ENCODE data around the gene SERPIND1.

SERPIND1 gene

DNA sequence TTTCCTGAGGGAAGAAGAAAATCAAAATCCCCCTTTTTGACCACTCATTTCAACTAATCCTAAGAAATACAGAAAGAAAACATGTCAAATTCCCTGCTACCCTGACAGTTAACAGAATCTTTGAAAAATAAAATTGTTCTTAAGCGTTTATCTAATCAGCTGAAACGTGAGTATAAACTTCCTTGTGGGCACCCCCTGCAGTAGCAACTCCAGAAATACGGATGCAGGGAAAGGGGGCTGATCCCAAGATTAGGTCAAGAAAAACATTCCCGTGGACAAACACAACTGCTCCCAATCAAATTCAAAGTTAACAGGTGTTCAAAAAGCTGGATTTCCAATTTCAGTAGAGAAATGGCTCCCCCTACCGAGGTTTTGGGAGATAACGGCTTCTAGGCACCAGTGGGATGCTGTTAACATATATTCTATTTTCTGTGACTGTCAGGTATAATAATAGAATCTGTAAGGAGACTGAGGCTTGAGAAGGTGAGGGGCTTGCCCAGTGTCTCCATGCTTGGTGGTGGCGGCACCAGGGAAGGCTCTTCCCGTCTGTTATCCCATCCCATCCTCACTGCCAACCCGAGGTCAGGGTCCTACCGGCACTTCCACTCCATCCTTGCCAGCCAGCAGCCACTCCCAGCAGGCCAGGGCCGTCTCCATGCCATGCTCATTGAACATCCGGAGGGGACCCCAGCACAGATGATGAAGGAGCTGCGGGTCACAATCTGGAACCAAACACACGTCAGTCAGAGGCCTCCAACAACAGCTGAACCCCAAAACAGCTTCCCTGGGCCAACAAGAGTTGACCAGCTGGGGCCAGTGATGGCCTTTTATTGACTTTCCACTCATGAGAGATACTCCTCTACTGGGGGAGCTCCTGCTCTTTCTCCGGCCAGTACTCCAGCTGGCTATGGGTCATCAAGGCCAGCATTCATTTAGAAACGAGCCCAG, 32.0 kb upstream of the SERPIND1 start:
- Mint-ChIP-seq H3K4me1 (no peaks in the 10 kb centered on the region), H3K9me3 (no peaks in the 10 kb centered on the region), H3K27me3 (no peaks in the 10 kb centered on the region), H3K4me3 (no peak overlapping the region), H3K27ac (no peak overlapping the region)
- ATAC-seq: no peak
- DNase-seq: peak; percentile 23 to 33

DNA sequence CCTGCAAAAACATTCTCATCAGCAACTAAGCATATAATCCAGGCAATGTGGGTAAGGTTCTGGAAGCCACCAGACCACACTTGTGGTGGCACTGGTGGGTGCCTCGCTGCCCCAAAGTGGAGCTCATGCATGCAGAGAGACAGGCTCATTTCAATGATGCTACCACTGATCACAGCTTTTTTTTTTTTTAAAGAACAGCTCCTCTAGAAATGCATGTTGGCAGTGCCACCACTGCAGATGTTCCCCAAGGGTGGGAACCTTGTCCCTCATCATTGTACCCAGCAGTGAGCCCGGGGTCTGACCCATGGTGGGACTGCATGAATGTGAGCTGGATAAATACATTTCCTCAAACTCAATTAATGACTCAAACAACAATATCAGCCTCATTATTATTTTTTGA, 31.1 kb upstream of the SERPIND1 start:
- H3K4me1 Mint-ChIP-seq: no peaks in the 10 kb centered on the region
- no peak overlapping the region for H3K27ac Mint-ChIP-seq
- H3K4me3 Mint-ChIP-seq: no peak overlapping the region
- ATAC-seq (no peak), DNase-seq (no peak)
- no peaks in the 10 kb centered on the region for H3K9me3 Mint-ChIP-seq
- H3K27me3 Mint-ChIP-seq: no peaks in the 10 kb centered on the region

DNA sequence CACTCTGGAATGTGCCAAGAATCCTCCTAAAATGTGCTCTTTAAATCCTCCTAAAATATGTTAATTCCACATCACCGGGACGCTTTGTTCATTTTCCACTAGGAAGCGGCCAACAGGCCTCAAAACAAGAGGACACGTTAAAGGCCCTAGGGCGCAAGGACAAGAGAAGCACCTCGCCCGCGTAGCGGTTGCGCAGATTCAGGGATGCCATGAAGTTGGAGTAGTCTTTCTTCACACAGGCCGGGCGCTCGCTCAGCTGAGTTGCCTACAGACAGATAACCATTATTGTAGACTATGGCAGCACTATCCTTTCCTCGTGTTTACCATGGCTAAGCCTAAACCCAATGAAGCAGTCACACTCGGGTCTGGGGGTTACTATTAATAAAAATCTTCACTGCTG, 29.5 kb upstream of the SERPIND1 start:
- ATAC-seq: no peak
- no peak overlapping the region for H3K4me3 Mint-ChIP-seq
- H3K9me3 Mint-ChIP-seq: no peaks in the 10 kb centered on the region
- DNase-seq: no peak
- no peaks in the 10 kb centered on the region for H3K27me3 Mint-ChIP-seq
- peak overlapping the region in 1 of 2 donors; percentile 76 for H3K27ac Mint-ChIP-seq
- peaks cover 13% of the 10 kb centered on the region for H3K4me1 Mint-ChIP-seq

DNA sequence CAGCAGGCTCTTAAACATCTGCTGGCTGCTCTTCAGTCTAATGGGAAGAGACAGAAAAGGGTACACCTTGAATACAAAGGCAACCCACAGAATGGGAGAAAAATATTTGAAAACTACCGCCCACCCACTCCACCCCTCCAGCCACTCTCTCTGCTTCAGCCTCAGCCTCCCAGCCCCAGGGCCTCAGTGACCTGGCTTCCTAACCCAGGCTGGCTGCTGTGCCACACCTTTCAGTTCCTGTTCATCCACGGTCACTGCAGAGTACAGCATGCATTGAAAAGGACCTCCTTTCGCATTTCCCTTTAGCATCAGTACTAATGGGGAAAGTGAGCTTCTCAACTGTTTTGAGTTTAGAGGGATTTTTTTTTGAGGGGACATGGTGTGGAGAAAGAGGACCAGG, 28.8 kb upstream of the SERPIND1 start:
- Mint-ChIP-seq H3K27ac (no peak overlapping the region), H3K27me3 (no peaks in the 10 kb centered on the region), H3K4me3 (no peak overlapping the region), H3K4me1 (peaks cover 19% of the 10 kb centered on the region), H3K9me3 (no peaks in the 10 kb centered on the region)
- ATAC-seq: no peak
- DNase-seq: no peak

DNA sequence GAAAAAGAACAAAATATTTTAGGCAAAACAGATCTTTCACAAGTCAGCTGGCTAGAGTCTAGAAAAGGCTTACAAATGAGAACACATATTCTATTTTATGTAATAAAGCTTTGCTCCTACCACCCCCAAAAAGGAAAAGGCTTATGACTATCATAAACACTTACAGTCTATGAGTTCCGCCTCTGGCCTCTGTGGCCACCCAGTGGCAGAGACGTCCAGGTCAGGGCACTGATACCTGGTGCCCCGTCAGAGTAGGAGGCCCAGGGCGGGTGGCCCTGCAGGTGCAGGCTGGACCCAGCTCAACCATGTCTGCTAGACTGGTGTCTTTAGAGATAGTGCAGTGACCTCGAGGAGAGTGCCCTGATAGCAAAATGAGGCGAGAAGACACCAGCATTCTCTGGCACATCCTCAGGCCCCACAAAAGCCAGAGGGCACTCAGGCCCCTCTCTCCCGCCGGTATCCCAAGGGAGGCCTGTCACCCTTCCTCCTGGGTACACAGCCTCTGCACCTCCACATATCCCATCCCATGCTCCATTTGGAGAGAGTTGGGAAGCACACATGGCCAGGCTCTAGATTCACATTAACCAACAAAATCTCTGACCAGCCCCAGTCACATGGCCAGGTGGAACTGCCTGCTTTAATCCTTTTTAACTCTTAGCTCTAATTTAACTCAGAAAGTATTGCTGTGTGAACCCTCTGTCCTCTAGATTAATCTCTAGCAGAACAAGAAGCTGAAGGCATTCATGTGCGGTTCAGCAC, 27.3 kb upstream of the SERPIND1 start:
- ATAC-seq: no peak
- H3K4me1 Mint-ChIP-seq: peaks cover 34% of the 10 kb centered on the region

DNA sequence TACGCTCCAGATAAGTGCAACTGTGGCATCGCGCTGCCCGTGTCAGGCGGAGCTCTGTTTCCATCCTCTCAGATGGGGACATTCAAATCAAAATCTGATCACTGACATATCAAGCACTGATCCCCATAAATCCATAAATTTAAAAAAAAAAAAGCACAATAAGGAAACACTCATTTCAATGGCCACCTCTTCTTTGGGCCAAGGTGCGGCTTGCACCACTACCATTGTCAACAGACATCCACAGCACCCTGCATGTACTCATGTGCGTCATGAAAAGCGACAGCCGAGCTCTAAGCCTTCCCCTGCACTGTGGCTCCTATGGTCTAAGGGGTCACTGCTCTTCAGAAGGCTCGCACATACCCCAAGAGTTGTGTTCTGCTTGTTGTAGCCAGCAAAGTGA, 26.7 kb upstream of the SERPIND1 start:
- Mint-ChIP-seq H3K4me3 (no peak overlapping the region), H3K27ac (no peak overlapping the region), H3K27me3 (no peaks in the 10 kb centered on the region), H3K9me3 (no peaks in the 10 kb centered on the region), H3K4me1 (peaks cover 34% of the 10 kb centered on the region)
- no peak for ATAC-seq
- no peak for DNase-seq

More for the DNA sequence above, 27.3 kb upstream of the SERPIND1 start:
- DNase-seq: no peak
- Mint-ChIP-seq H3K9me3 (no peaks in the 10 kb centered on the region), H3K4me3 (no peak overlapping the region), H3K27me3 (no peaks in the 10 kb centered on the region), H3K27ac (no peak overlapping the region)

DNA sequence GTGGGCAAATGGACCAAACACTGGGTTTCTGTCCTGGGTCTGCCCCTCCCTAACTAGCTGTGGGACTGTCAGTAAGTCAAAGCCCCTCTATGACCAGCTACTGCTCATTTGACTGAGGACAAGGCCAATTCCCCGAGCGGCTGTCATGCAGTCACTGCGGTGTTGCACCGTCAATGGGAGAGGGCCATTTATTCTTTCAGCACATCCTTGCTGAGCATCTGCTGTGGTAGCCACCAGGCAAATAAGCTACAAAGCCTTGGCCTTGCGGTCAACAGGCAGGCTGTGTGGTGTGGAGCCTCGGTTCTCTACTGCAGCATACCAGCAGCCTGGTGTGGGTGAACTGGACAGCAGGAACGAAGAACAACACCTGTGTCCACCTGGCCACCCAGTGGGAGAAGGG, 25.8 kb upstream of the SERPIND1 start:
- H3K4me1 Mint-ChIP-seq: peaks cover 34% of the 10 kb centered on the region
- DNase-seq (no peak), ATAC-seq (no peak)
- H3K27ac Mint-ChIP-seq: no peak overlapping the region
- H3K27me3 Mint-ChIP-seq: no peaks in the 10 kb centered on the region
- H3K9me3 Mint-ChIP-seq: no peaks in the 10 kb centered on the region
- H3K4me3 Mint-ChIP-seq: no peak overlapping the region

DNA sequence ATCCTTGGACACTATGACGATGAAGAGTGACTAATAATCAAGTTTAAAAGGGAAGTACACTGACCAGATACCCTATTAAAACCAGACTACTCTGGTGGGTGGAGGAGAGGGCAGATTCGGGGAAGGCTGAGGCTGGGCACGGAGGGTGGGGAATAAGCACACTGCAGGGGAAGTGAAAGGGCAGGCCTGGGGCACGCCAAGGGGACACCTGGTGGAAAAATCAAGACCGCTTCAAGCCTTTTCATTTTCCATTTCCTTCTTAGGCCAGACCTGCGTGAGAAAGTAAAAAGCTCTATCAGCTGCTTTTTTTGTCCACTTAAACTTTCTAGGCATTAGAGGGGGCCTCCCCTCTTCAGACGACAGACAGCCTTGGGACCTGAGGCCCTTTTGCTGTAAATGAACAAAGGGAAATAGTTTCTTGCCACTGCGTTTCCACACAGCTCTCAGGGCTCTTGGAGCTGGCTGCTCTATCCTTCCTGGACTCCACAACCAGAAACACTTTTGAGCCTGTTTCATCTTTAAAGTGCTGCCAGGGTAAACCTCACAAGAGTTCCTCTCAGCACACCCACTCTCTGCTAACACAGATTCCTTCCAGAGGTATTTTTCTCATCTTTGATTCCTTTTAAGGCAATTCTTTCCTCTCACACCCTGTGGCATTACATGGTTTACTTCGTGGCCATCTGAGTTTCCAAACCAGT, 25.0 kb upstream of the SERPIND1 start:
- Mint-ChIP-seq H3K4me3 (no peak overlapping the region), H3K27ac (peak overlapping the region; percentile 54 to 83), H3K9me3 (no peaks in the 10 kb centered on the region), H3K27me3 (no peaks in the 10 kb centered on the region), H3K4me1 (peaks cover 34% of the 10 kb centered on the region)
- ATAC-seq (no peak), DNase-seq (no peak)

DNA sequence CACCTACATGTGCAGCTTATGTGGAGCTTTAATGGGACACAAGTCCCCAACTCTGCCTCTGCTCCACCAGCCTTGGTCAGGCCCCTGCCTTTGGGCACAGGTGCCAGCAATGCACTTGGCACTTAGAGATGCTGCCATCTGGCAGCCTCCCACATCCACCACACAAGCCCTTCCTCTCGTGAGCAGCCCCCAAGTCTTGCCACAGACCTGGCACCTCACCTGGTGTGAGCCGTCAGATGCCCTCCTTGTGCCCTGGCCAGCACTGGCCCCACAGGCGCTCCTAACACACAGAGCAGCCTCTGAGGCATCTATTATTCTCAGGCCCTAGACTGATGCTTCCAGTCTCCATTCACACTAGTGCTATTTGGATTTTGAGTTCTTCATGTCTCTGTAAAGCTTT, 24.5 kb upstream of the SERPIND1 start:
- ATAC-seq: no peak
- Mint-ChIP-seq H3K27me3 (no peaks in the 10 kb centered on the region), H3K4me3 (no peak overlapping the region), H3K27ac (peak overlapping the region; percentile 45 to 83), H3K4me1 (peaks cover 34% of the 10 kb centered on the region), H3K9me3 (no peaks in the 10 kb centered on the region)
- no peak for DNase-seq

DNA sequence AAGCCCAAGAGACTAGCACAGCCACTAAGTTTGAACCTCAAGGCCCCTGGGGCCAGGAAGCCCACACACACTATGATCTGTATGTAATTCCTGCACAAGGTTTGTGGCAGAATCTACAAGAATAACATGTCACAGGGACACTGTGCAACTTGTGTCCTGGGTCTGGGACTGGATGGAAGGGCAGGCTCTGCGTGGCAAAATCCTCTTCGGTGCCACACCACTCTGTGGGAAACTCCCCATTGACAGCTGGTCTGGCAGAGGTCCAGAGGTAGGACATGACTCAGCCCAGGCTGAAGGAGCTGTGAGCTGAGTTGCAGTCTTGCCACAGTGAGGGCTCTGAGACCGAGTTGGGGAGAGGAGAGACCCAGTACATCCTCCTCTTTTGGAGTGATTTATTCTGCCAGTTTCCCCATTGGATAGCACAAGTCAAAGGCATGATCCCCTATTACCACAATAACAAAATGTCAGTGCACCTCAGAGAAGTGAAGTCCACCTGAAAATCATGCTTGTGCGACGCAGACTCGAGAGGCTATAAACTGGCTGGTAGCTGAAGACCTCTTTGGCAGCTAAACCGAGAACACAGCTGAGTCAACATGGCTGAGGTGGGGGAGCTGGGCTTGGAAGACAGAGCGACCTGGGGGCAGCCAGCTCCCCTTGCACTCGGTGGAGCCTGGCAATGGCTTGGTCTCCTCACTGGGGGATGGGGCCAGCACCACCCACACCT, 23.3 kb upstream of the SERPIND1 start:
- Mint-ChIP-seq H3K27ac (peak overlapping the region; percentile 27 to 52), H3K4me3 (no peak overlapping the region), H3K27me3 (no peaks in the 10 kb centered on the region), H3K9me3 (no peaks in the 10 kb centered on the region), H3K4me1 (peaks cover 34% of the 10 kb centered on the region)
- DNase-seq (peak; percentile 31 to 51), ATAC-seq (peak; percentile 94)

DNA sequence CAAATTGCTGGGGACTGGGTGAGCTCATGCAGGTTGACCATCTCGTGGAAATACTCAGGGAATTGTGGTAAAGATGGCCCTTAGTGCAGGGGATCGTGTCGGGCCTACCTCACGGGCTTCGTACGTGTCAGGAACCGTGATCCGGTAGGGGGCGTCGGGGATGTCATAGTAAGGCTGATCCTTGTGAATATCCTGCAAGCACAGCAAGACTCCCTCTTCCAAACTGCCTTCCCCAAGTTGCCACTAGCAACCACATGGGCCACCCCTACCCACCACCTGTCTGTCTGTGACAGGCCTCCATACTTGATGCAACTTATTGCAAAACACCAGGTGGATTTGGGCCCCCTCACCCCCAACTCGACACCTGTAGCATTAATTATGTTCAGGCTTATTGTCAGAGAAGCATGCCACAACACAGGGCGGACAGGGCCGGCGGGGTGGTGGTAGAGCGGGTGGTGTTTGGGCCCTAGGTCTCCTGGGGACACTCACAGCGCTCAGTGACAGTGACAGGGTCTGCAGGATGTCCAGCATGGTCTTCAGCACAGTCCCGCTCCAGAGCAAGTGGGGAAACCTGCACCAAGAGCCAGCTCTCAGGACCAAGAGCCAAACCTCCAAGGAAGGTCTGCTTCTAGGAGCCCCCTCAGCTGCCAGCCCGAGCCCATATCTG, 22.6 kb upstream of the SERPIND1 start:
- ATAC-seq: no peak
- no peak for DNase-seq
- H3K4me1 Mint-ChIP-seq: peaks cover 34% of the 10 kb centered on the region
- H3K27ac Mint-ChIP-seq: peak overlapping the region in 1 of 2 donors; percentile 52
- no peak overlapping the region for H3K4me3 Mint-ChIP-seq
- H3K27me3 Mint-ChIP-seq: no peaks in the 10 kb centered on the region
- no peaks in the 10 kb centered on the region for H3K9me3 Mint-ChIP-seq

DNA sequence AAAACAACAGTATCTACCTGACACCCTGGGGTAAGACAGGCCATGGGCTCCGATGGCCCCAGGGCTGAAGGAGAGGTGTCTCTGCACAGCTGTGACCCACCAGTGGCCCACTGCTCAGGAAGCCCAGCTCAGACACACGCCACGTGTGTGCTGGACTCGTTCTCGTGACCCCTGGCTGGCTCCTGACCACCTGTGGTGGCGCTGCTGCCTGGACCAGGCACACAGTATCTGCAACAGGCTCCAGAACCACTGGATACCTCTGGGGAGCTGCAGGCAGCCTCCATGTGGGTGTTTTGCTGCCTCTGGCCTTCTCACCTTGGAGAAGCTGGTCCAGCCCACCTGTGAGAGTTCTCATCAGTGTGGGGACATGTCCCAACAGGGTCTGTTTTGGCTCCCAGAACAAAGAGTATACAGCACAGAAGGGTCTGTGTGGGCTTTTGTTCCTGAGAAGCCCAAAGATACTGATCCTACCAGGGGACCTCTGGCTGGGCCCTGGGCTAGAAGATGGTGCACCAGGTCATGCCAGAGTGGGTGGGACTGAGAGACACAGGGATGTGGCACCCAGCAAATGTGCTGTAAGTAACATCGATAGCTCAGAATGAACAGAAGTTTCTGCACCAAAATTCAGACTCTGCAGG, 21.7 kb upstream of the SERPIND1 start:
- Mint-ChIP-seq H3K4me3 (no peak overlapping the region), H3K4me1 (peaks cover 34% of the 10 kb centered on the region), H3K27ac (no peak overlapping the region), H3K9me3 (no peaks in the 10 kb centered on the region), H3K27me3 (no peaks in the 10 kb centered on the region)
- ATAC-seq: no peak
- DNase-seq: no peak

DNA sequence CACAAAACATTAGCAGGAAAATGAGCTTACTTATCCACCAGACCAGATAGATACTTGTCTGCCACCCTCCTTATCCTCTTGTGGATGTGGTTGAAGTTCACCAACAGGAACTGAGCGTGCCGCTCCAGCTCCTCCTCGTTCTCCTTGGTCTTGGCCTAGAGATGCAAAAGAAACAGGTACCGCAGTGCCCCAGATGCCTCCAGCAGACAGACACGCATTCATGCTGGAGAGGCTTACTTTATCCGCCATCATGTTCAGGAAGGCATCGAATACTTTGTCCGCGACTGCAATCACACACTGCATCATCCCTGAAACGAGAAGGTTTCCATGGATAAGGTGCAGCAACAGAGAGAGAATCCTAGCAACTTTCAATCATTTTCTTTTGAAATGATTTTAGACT, 21.0 kb upstream of the SERPIND1 start:
- Mint-ChIP-seq H3K27me3 (no peaks in the 10 kb centered on the region), H3K4me1 (peaks cover 34% of the 10 kb centered on the region), H3K27ac (peak overlapping the region in 1 of 2 donors; percentile 49), H3K9me3 (no peaks in the 10 kb centered on the region), H3K4me3 (no peak overlapping the region)
- no peak for ATAC-seq
- no peak for DNase-seq

DNA sequence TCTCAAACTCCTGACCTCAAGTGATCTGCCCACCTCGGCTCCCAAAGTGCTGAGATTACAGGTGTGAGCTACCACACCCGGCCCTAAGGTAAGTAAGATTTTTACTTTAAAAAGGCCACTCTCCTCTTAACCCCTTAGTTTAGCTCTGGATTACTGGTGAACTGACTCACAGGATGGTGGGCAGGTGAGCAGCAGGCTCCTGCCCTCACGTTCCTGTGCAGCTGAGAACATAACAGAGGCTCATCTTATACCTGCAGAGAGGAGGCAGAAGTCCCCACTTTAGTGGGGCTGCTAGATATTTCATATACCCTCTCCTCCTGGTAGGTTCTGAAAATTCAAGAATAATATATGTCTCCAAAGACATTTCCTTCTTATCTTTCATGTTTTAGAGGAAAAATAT, 17.1 kb upstream of the SERPIND1 start:
- Mint-ChIP-seq H3K4me1 (no peaks in the 10 kb centered on the region), H3K27ac (peak overlapping the region in 1 of 2 donors; percentile 54), H3K27me3 (no peaks in the 10 kb centered on the region), H3K9me3 (no peaks in the 10 kb centered on the region), H3K4me3 (no peak overlapping the region)
- DNase-seq (no peak), ATAC-seq (no peak)
